NCI-H748 treated with DMSO at 0.1 percent for 48 hours (cell line): ENCODE data around the gene CYP2D6.

Source experiments
- DNase-seq: peaks from one replicate; lab custom pipeline; 2025; lab: John Stamatoyannopoulos, UW

Gene CYP2D6

DNA sequence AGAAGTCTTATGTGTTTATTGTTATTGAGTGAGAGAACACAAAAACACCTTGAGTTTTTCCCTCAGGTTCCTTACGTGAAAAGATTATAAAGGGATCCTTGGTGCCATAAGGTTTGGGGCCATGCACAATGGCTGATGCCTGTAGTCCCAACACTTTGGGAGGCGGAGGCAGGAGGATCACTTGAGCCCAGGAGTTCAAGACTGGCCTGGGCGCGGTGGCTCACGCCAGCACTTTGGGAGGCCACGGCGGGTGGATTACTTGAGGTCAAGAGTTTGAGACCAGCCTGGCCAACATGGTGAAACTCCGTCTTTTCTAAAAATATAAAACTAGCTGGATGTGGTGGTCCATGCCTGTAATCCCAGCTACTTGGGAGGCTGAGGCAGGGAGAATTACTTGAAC lies 45.7 kb downstream of the CYP2D6 start:
- DNase-seq, result no peak

DNA sequence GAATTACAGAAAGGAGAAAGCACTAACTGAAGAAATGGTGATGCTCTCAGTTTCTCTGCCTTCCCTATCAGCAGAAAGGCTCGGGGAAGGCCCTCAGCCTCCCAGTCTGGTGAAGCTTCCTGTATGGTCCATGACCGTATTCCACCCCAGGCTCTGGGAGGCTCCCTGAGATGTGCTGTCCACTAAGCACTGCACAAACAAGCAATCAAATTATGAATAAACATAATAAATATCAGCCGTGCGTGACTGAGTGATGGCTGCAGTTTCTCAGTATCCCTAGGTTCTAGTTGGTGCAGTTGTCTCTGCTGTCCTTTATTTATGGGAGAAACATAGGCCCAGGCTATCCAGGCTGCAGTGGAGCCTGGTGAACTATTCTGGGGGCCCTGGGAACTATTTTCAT lies 47.5 kb downstream of the CYP2D6 start:
- DNase-seq, result no peak

- no peak for DNase-seq
Measured at GRCh38 chr22:42080287-42080686, 50.3 kb downstream of the CYP2D6 start.

GRCh38 chr22:42079319-42080251 lies 51.0 kb downstream of the CYP2D6 start, which contains the start of gene SMDT1:
SMDT1 (plus strand) TSS chr22:42079700; CDS start chr22:42079769, 69 bp downstream.
- peak; percentile 98 for DNase-seq

- DNase-seq, result no peak
Measured at GRCh38 chr22:42078469-42079318, 51.9 kb downstream of the CYP2D6 start.

GRCh38 chr22:42077486-42078125 lies 53.0 kb downstream of the CYP2D6 start:
- no peak for DNase-seq

DNA sequence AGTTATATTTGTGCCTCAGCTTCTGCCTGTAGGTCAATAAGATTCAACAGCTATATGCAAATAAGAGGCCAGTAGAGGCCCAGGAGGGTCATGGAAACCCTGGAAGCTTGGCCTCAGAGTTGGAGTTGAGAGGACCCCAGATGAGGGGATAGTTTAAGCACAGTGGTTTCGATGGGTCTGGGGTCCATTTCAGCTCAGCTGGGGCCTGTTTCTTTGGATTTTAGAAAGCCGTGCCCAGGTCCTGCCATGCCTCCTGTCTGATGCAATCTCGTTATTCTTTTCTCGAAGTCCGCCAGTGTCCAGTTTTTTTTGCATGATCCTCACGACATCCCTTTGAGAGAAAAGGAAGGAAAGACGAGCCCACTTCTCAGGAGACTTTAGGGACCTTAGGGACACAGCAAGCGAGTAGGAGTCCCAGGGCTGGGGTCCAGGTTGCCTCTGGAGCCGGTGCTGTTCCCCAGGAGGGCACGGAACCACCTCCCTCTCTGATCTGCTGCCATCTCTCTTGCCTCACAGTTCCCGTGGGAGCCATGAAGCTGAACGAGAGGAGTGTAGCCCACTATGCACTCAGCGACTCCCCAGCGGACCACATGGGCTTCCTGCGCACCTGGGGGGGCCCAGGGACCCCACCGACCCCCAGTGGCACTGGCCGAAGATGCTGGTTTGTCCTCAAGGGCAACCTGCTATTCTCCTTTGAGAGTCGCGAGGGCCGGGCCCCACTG lies 53.7 kb downstream of the CYP2D6 start:
- no peak for DNase-seq
